ENCODE results near the gene DHX40. TPM values are rescaled to one million over a fixed set of nuclear protein-coding genes. Genes with fewer than 3 reads are reported as not detected.

DHX40 gene
- total RNA-seq, 1 donor from 2014 or later: 39.7 TPM

DNA sequence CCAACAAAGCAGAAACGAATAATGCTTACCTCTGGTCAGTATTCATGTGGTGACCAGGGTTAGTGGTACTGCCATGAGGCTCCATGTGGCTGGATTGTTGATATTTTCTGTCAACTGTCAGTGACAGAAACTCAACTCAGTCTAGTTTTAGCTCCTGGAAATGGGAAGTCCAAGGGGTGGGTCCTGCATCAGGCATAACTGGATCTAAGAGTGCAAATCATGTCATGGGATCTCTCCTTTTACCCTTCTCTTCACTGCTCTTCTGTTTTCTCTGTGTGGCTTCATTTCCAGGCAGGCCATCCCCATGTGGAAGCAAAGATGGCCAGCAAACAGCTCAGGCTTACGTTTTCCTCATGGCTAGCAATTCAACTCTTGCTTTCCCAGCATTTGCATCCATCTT is 39.0 kb upstream of the DHX40 start:
- no peak for DNase-seq (ENCODE audit: low read depth)
- TF ChIP-seq, protein P1, sequence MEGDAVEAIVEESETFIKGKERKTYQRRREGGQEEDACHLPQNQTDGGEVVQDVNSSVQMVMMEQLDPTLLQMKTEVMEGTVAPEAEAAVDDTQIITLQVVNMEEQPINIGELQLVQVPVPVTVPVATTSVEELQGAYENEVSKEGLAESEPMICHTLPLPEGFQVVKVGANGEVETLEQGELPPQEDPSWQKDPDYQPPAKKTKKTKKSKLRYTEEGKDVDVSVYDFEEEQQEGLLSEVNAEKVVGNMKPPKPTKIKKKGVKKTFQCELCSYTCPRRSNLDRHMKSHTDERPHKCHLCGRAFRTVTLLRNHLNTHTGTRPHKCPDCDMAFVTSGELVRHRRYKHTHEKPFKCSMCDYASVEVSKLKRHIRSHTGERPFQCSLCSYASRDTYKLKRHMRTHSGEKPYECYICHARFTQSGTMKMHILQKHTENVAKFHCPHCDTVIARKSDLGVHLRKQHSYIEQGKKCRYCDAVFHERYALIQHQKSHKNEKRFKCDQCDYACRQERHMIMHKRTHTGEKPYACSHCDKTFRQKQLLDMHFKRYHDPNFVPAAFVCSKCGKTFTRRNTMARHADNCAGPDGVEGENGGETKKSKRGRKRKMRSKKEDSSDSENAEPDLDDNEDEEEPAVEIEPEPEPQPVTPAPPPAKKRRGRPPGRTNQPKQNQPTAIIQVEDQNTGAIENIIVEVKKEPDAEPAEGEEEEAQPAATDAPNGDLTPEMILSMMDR (conservative IDR thresholded peaks at IDR 0.05; ENCODE audit: low read depth, low read length): no peak
- no peak overlapping the region for H3K4me3 ChIP-seq (ENCODE audit: low read depth, low read length)

DNA sequence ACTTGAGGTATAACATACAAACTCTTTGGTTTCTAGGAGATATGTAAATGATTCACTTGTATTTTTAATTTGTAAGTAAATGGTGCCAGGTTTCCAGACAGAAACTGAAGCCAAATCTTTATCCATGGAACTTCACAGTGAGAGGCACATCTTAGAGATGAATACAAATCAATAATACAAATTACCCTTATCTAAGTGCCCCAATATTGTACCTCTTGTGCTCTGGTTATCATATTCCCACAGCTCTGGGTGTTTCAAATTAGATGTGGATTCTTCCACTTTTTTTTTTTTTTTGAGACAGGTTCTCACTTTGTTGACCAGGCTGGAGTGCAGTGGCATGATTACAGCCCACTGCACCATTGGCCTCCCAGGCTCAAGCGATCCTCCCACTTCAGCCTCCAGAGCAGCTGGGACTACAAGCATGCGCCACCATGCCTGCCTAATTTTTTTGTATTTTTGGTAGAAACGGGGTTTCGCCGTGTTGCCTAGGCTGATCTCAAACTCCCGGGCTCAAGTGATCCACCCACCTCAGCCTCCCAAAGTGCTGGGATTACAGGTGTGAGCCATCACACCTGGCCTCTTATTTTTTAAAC is 38.0 kb upstream of the DHX40 start:
- no peak for DNase-seq (ENCODE audit: low read depth)
- TF ChIP-seq, protein P1 (conservative IDR thresholded peaks at IDR 0.05; ENCODE audit: low read depth, low read length): no peak
- H3K4me3 ChIP-seq (ENCODE audit: low read depth, low read length): no peak overlapping the region

DNA sequence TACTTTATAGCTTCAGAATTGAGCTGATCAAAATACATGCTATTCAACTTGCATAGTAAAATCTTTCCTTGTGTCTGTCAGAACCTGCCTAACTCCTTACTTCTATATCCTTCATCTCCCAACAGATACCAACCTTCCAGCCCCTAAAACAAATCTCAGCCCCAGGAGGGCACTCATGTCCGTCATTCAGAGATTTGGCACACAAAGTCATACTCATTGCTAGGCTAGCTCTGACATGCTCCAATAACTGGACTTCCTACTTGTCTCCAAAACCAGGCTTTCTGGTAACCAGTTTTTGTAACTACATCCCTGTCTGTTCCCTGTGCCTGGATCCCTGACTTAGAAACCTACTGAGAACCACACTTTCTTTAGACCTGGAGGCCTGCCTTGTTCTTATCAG is 37.5 kb upstream of the DHX40 start:
- no peak for DNase-seq (ENCODE audit: low read depth)
- H3K4me3 ChIP-seq (ENCODE audit: low read depth, low read length): no peak overlapping the region
- TF ChIP-seq, protein P1 (conservative IDR thresholded peaks at IDR 0.05; ENCODE audit: low read depth, low read length): no peak

DNA sequence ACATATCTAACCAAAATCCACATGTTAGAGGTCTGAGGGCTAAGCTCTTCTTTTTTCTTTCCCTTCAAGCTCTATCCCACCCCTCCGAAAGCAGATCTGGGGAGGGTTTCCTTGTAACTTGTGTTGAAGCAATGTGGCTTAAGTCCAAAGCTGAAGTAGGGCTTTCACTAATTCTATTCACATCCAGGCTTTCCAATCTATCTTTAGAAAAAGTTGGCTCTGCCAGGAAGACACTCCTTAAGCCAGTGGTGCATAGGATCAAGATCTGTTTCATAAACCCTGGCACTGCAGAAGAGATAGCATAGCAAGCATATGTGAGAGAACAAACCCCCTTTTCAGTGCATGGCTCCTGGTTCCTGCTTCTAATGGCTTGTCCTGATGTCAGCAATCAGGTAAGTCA is 34.9 kb upstream of the DHX40 start:
- H3K4me3 ChIP-seq (ENCODE audit: low read depth, low read length): no peak overlapping the region
- no peak for DNase-seq (ENCODE audit: low read depth)
- TF ChIP-seq, protein P1 (conservative IDR thresholded peaks at IDR 0.05; ENCODE audit: low read depth, low read length): no peak

DNA sequence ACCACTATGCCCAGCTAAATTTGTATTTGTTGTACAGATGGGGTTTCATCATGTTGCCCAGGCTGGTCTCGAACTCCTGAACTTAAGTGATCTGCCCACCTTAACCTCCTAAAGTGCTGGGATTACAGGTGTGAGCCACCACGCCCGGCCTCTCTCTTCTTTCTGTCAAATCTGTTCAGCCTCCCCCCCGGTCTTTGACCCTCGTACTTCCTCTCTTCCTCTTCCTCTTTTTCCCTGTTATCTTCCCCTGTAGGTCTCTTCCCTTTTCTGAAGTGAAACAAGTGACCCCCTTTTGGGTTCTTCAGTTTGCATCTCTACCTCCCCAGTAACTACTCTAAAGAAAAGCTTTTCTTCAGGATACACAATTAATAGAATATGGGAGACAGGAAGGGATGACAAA is 31.7 kb upstream of the DHX40 start:
- no peak overlapping the region for H3K4me3 ChIP-seq (ENCODE audit: low read depth, low read length)
- no peak for DNase-seq (ENCODE audit: low read depth)
- TF ChIP-seq, protein P1 (conservative IDR thresholded peaks at IDR 0.05; ENCODE audit: low read depth, low read length): no peak

DNA sequence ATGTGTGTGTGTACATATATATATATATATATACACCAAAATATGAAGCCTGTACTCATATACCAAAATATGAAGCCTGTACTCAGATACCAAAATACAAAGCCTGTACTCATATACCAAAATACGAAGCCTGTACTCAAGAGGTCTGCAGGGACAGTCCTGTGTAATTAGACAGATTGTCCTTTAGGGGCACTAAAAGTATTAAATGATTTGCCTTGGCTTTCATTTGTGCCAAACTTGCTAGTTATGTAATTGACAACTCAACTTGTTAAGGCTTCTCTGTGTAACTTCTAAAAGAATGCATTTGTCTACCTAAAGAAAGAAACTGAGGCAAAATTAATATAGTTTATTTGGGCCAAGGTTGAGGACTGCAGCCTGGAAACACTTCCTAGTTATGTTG is 30.8 kb upstream of the DHX40 start:
- DNase-seq (ENCODE audit: low read depth): no peak
- no peak overlapping the region for H3K4me3 ChIP-seq (ENCODE audit: low read depth, low read length)
- TF ChIP-seq, protein P1 (conservative IDR thresholded peaks at IDR 0.05; ENCODE audit: low read depth, low read length): peak; percentile 8

DNA sequence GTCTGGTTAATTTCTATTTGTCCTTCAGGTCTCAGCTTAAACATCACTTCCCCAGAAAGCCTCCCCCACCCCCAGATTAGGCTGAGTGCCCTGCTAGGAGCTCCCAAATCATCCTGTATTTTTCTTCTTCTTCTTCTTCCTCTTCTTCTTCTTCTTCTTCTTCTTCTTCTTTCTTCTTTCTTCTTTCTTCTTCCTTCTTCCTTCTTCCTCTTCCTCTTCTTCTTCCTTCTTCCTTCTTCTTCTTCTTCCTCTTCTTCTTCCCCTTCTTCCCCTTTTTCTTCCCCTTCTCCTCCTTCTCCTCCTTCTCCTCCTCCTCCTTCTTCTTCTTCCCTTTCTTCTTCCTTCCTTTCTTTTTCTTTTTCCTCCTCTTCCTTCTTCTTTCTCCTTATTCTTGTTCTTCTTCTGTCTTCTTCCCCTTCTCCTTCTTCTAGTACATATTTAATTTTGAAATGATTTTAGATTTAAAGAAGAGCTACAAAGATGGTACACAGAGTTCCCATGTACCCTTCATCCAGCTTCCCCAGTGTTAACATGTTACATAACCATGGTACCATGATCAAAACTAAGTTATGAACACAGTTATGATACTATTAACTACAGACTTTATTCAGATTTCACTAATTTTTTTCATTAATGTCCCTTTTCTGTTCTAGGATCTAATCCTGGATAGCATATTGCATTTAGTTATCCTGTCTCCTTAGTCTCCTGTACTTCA is 27.1 kb upstream of the DHX40 start:
- H3K4me3 ChIP-seq (ENCODE audit: low read depth, low read length): no peak overlapping the region
- no peak for DNase-seq (ENCODE audit: low read depth)
- TF ChIP-seq, protein P1 (conservative IDR thresholded peaks at IDR 0.05; ENCODE audit: low read depth, low read length): no peak
